ENCODE results near the gene C1orf56. TPM values are rescaled to one million over a fixed set of nuclear protein-coding genes. Genes with fewer than 3 reads are reported as not detected.

C1orf56 gene
- total and polyA plus RNA-seq, 2 of the 13 experiments (the other 11 are each of a cell fraction or from before 2014, with no cell fraction given): 1.5 to 3.2 TPM

GRCh38 chr1:151059109-151060006, 11.8 kb downstream of the C1orf56 start, which contains the start of gene CDC42SE1 (continued):
- TF ChIP-seq, protein P1, sequence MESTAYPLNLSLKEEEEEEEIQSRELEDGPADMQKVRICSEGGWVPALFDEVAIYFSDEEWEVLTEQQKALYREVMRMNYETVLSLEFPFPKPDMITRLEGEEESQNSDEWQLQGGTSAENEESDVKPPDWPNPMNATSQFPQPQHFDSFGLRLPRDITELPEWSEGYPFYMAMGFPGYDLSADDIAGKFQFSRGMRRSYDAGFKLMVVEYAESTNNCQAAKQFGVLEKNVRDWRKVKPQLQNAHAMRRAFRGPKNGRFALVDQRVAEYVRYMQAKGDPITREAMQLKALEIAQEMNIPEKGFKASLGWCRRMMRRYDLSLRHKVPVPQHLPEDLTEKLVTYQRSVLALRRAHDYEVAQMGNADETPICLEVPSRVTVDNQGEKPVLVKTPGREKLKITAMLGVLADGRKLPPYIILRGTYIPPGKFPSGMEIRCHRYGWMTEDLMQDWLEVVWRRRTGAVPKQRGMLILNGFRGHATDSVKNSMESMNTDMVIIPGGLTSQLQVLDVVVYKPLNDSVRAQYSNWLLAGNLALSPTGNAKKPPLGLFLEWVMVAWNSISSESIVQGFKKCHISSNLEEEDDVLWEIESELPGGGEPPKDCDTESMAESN (CRISPR knock-in tag; conservative IDR thresholded peaks at IDR 0.05): peak; percentile 51; the same call in 1 of the 2 replicates
- TF ChIP-seq, protein P2, sequence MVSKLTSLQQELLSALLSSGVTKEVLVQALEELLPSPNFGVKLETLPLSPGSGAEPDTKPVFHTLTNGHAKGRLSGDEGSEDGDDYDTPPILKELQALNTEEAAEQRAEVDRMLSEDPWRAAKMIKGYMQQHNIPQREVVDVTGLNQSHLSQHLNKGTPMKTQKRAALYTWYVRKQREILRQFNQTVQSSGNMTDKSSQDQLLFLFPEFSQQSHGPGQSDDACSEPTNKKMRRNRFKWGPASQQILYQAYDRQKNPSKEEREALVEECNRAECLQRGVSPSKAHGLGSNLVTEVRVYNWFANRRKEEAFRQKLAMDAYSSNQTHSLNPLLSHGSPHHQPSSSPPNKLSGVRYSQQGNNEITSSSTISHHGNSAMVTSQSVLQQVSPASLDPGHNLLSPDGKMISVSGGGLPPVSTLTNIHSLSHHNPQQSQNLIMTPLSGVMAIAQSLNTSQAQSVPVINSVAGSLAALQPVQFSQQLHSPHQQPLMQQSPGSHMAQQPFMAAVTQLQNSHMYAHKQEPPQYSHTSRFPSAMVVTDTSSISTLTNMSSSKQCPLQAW (CRISPR knock-in tag; IDR thresholded peaks at IDR 0.05): peak; percentile 87
- TF ChIP-seq, protein P3, sequence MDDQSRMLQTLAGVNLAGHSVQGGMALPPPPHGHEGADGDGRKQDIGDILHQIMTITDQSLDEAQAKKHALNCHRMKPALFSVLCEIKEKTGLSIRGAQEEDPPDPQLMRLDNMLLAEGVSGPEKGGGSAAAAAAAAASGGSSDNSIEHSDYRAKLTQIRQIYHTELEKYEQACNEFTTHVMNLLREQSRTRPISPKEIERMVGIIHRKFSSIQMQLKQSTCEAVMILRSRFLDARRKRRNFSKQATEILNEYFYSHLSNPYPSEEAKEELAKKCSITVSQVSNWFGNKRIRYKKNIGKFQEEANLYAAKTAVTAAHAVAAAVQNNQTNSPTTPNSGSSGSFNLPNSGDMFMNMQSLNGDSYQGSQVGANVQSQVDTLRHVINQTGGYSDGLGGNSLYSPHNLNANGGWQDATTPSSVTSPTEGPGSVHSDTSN (CRISPR knock-in tag; IDR thresholded peaks at IDR 0.05; ENCODE audit: borderline replicate concordance): no peak
- TF ChIP-seq KDM2A (CRISPR knock-in tag; IDR thresholded peaks at IDR 0.05; ENCODE audit: borderline replicate concordance, low read depth): peak; percentile 94
- TF ChIP-seq ZFAT (CRISPR knock-in tag; conservative IDR thresholded peaks at IDR 0.05): no peak
- TF ChIP-seq NFKBIZ (CRISPR knock-in tag; IDR thresholded peaks at IDR 0.05): peak; percentile 70; the same call in 1 of the 2 replicates
- TF ChIP-seq ZNF883 (CRISPR knock-in tag; IDR thresholded peaks at IDR 0.05; ENCODE audit: not compliant biosample characterization): peak; percentile 30
- TF ChIP-seq, protein P4, sequence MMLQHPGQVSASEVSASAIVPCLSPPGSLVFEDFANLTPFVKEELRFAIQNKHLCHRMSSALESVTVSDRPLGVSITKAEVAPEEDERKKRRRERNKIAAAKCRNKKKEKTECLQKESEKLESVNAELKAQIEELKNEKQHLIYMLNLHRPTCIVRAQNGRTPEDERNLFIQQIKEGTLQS (CRISPR knock-in tag; IDR thresholded peaks at IDR 0.05): peak; percentile 46; the same call in 1 of the 2 replicates
- TF ChIP-seq PRDM15 (CRISPR knock-in tag; IDR thresholded peaks at IDR 0.05): no peak; the same call in 1 of the 2 replicates
- peak; percentile 57 for TF ChIP-seq SRSF1 (optimal IDR thresholded peaks at IDR 0.05; ENCODE audit: low read depth, low read length)
- peak; percentile 91 for TF ChIP-seq ZSCAN25 (CRISPR knock-in tag; IDR thresholded peaks at IDR 0.05)
- peak; percentile 84; the same call in 1 of the 2 replicates for TF ChIP-seq ZNF713 (CRISPR knock-in tag; IDR thresholded peaks at IDR 0.05)
- TF ChIP-seq SOX5 (CRISPR knock-in tag; IDR thresholded peaks at IDR 0.05; ENCODE audit: borderline replicate concordance): peak; percentile 54; the same call in 1 of the 2 replicates
- peak; percentile 66 for TF ChIP-seq FOXO1 (CRISPR knock-in tag; IDR thresholded peaks at IDR 0.05)
- peak; percentile 93 for TF ChIP-seq KDM4B (CRISPR knock-in tag; IDR thresholded peaks at IDR 0.05)
- TF ChIP-seq ZNF710 (CRISPR knock-in tag; IDR thresholded peaks at IDR 0.05; ENCODE audit: borderline replicate concordance): peak; percentile 58; the same call in 1 of the 2 replicates
- peak; percentile 76 for TF ChIP-seq PHF20 (CRISPR knock-in tag; IDR thresholded peaks at IDR 0.05)
